IgD-negative memory B cell (primary cell): ENCODE measurements around the gene SHISAL1. TPM values are rescaled to one million over a fixed set of nuclear protein-coding genes. Genes with fewer than 3 reads are reported as not detected.
"Not testable (repeated sequence)": the region's sequence is repeated elsewhere in the genome, so short reads cannot be mapped to it uniquely, and the experiment has no call there.

ENCODE experiments used
- H3K27ac Mint-ChIP-seq, 3 donors: one replicate each; pipeline ENCODE4 v1.8.0; 2020 to 2022; ENCODE audit warnings: mild to moderate bottlenecking in 3 of 3, mixed read lengths in 3 of 3, moderate library complexity in 1 of 3
- H3K27me3 Mint-ChIP-seq: one replicate; pipeline ENCODE4 v1.8.0; 2021; ENCODE audit warnings: mixed read lengths
- H3K36me3 Mint-ChIP-seq: one replicate; pipeline ENCODE4 v1.8.0; 2020; ENCODE audit warnings: mild to moderate bottlenecking, mixed read lengths
- H3K4me1 Mint-ChIP-seq, 3 donors: one replicate each; pipeline ENCODE4 v1.8.0; 2020 to 2022; ENCODE audit warnings: mixed read lengths in 3 of 3, mild to moderate bottlenecking in 1 of 3
- H3K4me3 Mint-ChIP-seq, 4 donors: one replicate each; pipeline ENCODE4 v1.8.0; 2020 to 2022; ENCODE audit warnings: mild to moderate bottlenecking in 4 of 4, mixed read lengths in 4 of 4, moderate library complexity in 3 of 4
- H3K9me3 Mint-ChIP-seq, 3 donors: one replicate each; pipeline ENCODE4 v1.8.0; 2020 to 2021; ENCODE audit warnings: mixed read lengths in 3 of 3, mild to moderate bottlenecking in 1 of 3
- polyA plus RNA-seq: library from polyadenylated mRNA; unstranded; fragments of 300-500 nt; fragmentation: Illumina TruSeq; gene quantifications from one replicate; pipeline ENCODE4 v1.2.3, GENCODE V29; 2021

Gene SHISAL1
- polyA plus RNA-seq, 1 donor from 2014 or later, result not detected

GRCh38 chr22:44307509-44308169 lies 5.1 kb downstream of the SHISAL1 start:
- Mint-ChIP-seq H3K36me3 (no peaks in the 10 kb centered on the region), H3K27me3 (peaks cover 2% of the 10 kb centered on the region), H3K4me1 (peaks cover 0 to 2% (median 0%) of the 10 kb centered on the region in 3 donors), H3K4me3 (no peak overlapping the region), H3K9me3 (no peaks in the 10 kb centered on the region), H3K27ac (no peak overlapping the region)

- H3K27me3 Mint-ChIP-seq, result peaks cover 2% of the 10 kb centered on the region
- peaks cover 2% of the 10 kb centered on the region for H3K36me3 Mint-ChIP-seq
- peaks cover 0 to 2% (median 0%) of the 10 kb centered on the region in 3 donors for H3K4me1 Mint-ChIP-seq
- peak overlapping the region in 1 of 3 donors; percentile 71 for H3K27ac Mint-ChIP-seq
- no peak overlapping the region for H3K4me3 Mint-ChIP-seq
- no peaks in the 10 kb centered on the region for H3K9me3 Mint-ChIP-seq
Measured at GRCh38 chr22:44305888-44306287, 6.9 kb downstream of the SHISAL1 start.

GRCh38 chr22:44305455-44305854 lies 7.3 kb downstream of the SHISAL1 start:
- Mint-ChIP-seq H3K4me3 (no peak overlapping the region), H3K27ac (peak overlapping the region in 1 of 3 donors; percentile 16)

GRCh38 chr22:44304911-44305310 lies 7.8 kb downstream of the SHISAL1 start:
- H3K4me1 Mint-ChIP-seq, result peaks cover 0 to 2% (median 0%) of the 10 kb centered on the region in 3 donors
- H3K27ac Mint-ChIP-seq, result peak overlapping the region in 1 of 3 donors; percentile 16
- H3K27me3 Mint-ChIP-seq, result peaks cover 2% of the 10 kb centered on the region
- H3K36me3 Mint-ChIP-seq, result peaks cover 2% of the 10 kb centered on the region
- H3K9me3 Mint-ChIP-seq, result no peaks in the 10 kb centered on the region
- no peak overlapping the region for H3K4me3 Mint-ChIP-seq

More at GRCh38 chr22:44305455-44305854, 7.3 kb downstream of the SHISAL1 start:
- Mint-ChIP-seq H3K36me3 (peaks cover 2% of the 10 kb centered on the region), H3K4me1 (peaks cover 0 to 2% (median 0%) of the 10 kb centered on the region in 3 donors), H3K9me3 (no peaks in the 10 kb centered on the region), H3K27me3 (peaks cover 2% of the 10 kb centered on the region)

- H3K27ac Mint-ChIP-seq, result no peak overlapping the region
- H3K4me1 Mint-ChIP-seq, result peaks cover 0 to 2% (median 0%) of the 10 kb centered on the region in 3 donors
- peaks cover 2% of the 10 kb centered on the region for H3K27me3 Mint-ChIP-seq
- no peak overlapping the region for H3K4me3 Mint-ChIP-seq
- H3K36me3 Mint-ChIP-seq, result peaks cover 2% of the 10 kb centered on the region
- no peaks in the 10 kb centered on the region for H3K9me3 Mint-ChIP-seq
Measured at GRCh38 chr22:44304354-44304753, 8.4 kb downstream of the SHISAL1 start.

- not testable (repeated sequence) for H3K4me3 Mint-ChIP-seq, H3K9me3 Mint-ChIP-seq, H3K4me1 Mint-ChIP-seq, H3K36me3 Mint-ChIP-seq, H3K27ac Mint-ChIP-seq, H3K27me3 Mint-ChIP-seq
Measured at GRCh38 chr22:44302363-44302762, 10.4 kb downstream of the SHISAL1 start.

- H3K9me3 Mint-ChIP-seq, result peaks cover 0 to 3% (median 0%) of the 10 kb centered on the region in 3 donors
- H3K27me3 Mint-ChIP-seq, result no peaks in the 10 kb centered on the region
- H3K27ac Mint-ChIP-seq, result no peak overlapping the region
- no peak overlapping the region for H3K4me3 Mint-ChIP-seq
- H3K36me3 Mint-ChIP-seq, result peaks cover 2% of the 10 kb centered on the region
- no peaks in the 10 kb centered on the region for H3K4me1 Mint-ChIP-seq
Measured at GRCh38 chr22:44301039-44301438, 11.7 kb downstream of the SHISAL1 start.

- H3K27ac Mint-ChIP-seq, result no peak overlapping the region
- no peaks in the 10 kb centered on the region for H3K27me3 Mint-ChIP-seq
- peaks cover 2% of the 10 kb centered on the region for H3K36me3 Mint-ChIP-seq
- peaks cover 0 to 14% (median 3%) of the 10 kb centered on the region in 3 donors for H3K9me3 Mint-ChIP-seq
- H3K4me1 Mint-ChIP-seq, result no peaks in the 10 kb centered on the region
- H3K4me3 Mint-ChIP-seq, result no peak overlapping the region
Measured at GRCh38 chr22:44299124-44299523, 13.6 kb downstream of the SHISAL1 start.

- H3K36me3 Mint-ChIP-seq, result peaks cover 2% of the 10 kb centered on the region
- no peak overlapping the region for H3K4me3 Mint-ChIP-seq
- H3K27ac Mint-ChIP-seq, result no peak overlapping the region
- H3K9me3 Mint-ChIP-seq, result peaks cover 0 to 17% (median 3%) of the 10 kb centered on the region in 3 donors
- peaks cover 2% of the 10 kb centered on the region for H3K27me3 Mint-ChIP-seq
- no peaks in the 10 kb centered on the region for H3K4me1 Mint-ChIP-seq
Measured at GRCh38 chr22:44298406-44299091, 14.2 kb downstream of the SHISAL1 start.

GRCh38 chr22:44297470-44298061 lies 15.2 kb downstream of the SHISAL1 start:
- H3K27me3 Mint-ChIP-seq, result peaks cover 4% of the 10 kb centered on the region
- H3K4me3 Mint-ChIP-seq, result no peak overlapping the region
- H3K4me1 Mint-ChIP-seq, result no peaks in the 10 kb centered on the region
- H3K27ac Mint-ChIP-seq, result no peak overlapping the region
- H3K36me3 Mint-ChIP-seq, result peaks cover 2% of the 10 kb centered on the region
- H3K9me3 Mint-ChIP-seq, result peaks cover 0 to 17% (median 3%) of the 10 kb centered on the region in 3 donors

GRCh38 chr22:44295406-44295805 lies 17.3 kb downstream of the SHISAL1 start:
- no peaks in the 10 kb centered on the region for H3K4me1 Mint-ChIP-seq
- no peaks in the 10 kb centered on the region for H3K36me3 Mint-ChIP-seq
- H3K27ac Mint-ChIP-seq, result no peak overlapping the region
- peaks cover 0 to 17% (median 3%) of the 10 kb centered on the region in 3 donors for H3K9me3 Mint-ChIP-seq
- peaks cover 7% of the 10 kb centered on the region for H3K27me3 Mint-ChIP-seq
- H3K4me3 Mint-ChIP-seq, result no peak overlapping the region

GRCh38 chr22:44293876-44294275 lies 18.9 kb downstream of the SHISAL1 start:
- no peak overlapping the region for H3K4me3 Mint-ChIP-seq
- H3K4me1 Mint-ChIP-seq, result no peaks in the 10 kb centered on the region
- no peaks in the 10 kb centered on the region for H3K36me3 Mint-ChIP-seq
- peaks cover 8% of the 10 kb centered on the region for H3K27me3 Mint-ChIP-seq
- no peak overlapping the region for H3K27ac Mint-ChIP-seq
- H3K9me3 Mint-ChIP-seq, result peaks cover 0 to 17% (median 3%) of the 10 kb centered on the region in 3 donors

- Mint-ChIP-seq H3K27me3 (peaks cover 11% of the 10 kb centered on the region), H3K4me1 (peaks cover 0 to 2% (median 0%) of the 10 kb centered on the region in 3 donors), H3K27ac (no peak overlapping the region), H3K9me3 (peaks cover 0 to 17% (median 3%) of the 10 kb centered on the region in 3 donors), H3K4me3 (no peak overlapping the region), H3K36me3 (no peaks in the 10 kb centered on the region)
Measured at GRCh38 chr22:44293034-44293433, 19.7 kb downstream of the SHISAL1 start.

GRCh38 chr22:44292521-44292920 lies 20.2 kb downstream of the SHISAL1 start:
- peaks cover 0 to 2% (median 0%) of the 10 kb centered on the region in 3 donors for H3K4me1 Mint-ChIP-seq
- no peak overlapping the region for H3K4me3 Mint-ChIP-seq
- no peaks in the 10 kb centered on the region for H3K36me3 Mint-ChIP-seq
- H3K9me3 Mint-ChIP-seq, result peaks cover 0 to 17% (median 3%) of the 10 kb centered on the region in 3 donors
- H3K27me3 Mint-ChIP-seq, result peaks cover 11% of the 10 kb centered on the region
- H3K27ac Mint-ChIP-seq, result no peak overlapping the region

- peaks cover 11% of the 10 kb centered on the region for H3K27me3 Mint-ChIP-seq
- no peak overlapping the region for H3K4me3 Mint-ChIP-seq
- H3K9me3 Mint-ChIP-seq, result peaks cover 0 to 17% (median 3%) of the 10 kb centered on the region in 3 donors
- H3K27ac Mint-ChIP-seq, result no peak overlapping the region
- H3K4me1 Mint-ChIP-seq, result peaks cover 0 to 2% (median 0%) of the 10 kb centered on the region in 3 donors
- no peaks in the 10 kb centered on the region for H3K36me3 Mint-ChIP-seq
Measured at GRCh38 chr22:44291674-44292360, 20.9 kb downstream of the SHISAL1 start.
